Midbrain (tissue), 1 donor: ENCODE results near the gene PAPOLB.

Experiments used
- DNase-seq: peaks from one replicate; lab custom pipeline; 2025; lab: John Stamatoyannopoulos, UW

The PAPOLB gene

GRCh38 chr7:4842319-4843064, 19.3 kb downstream of the PAPOLB start:
- no peak for DNase-seq

- DNase-seq: no peak
These were observed 20.0 kb downstream of the PAPOLB start for GRCh38 chr7:4841836-4842235.

- DNase-seq: no peak
These were observed 20.6 kb downstream of the PAPOLB start for GRCh38 chr7:4841007-4841784.

- DNase-seq: no peak
These were observed 21.7 kb downstream of the PAPOLB start for GRCh38 chr7:4840079-4840501.

- DNase-seq: no peak
These were observed 23.1 kb downstream of the PAPOLB start for GRCh38 chr7:4838626-4839334.

GRCh38 chr7:4837803-4838625, 23.8 kb downstream of the PAPOLB start:
- no peak for DNase-seq

- DNase-seq: no peak
These were observed 24.6 kb downstream of the PAPOLB start for GRCh38 chr7:4837041-4837802.

GRCh38 chr7:4836206-4836661, 25.6 kb downstream of the PAPOLB start:
- no peak for DNase-seq

GRCh38 chr7:4835398-4836205, 26.2 kb downstream of the PAPOLB start:
- no peak for DNase-seq

GRCh38 chr7:4834601-4835397, 27.0 kb downstream of the PAPOLB start:
- no peak for DNase-seq

- no peak for DNase-seq
These were observed 27.9 kb downstream of the PAPOLB start for GRCh38 chr7:4833691-4834600.

- no peak for DNase-seq
These were observed 28.7 kb downstream of the PAPOLB start for GRCh38 chr7:4833176-4833575.

- no peak for DNase-seq
These were observed 29.1 kb downstream of the PAPOLB start for GRCh38 chr7:4832711-4833110.

GRCh38 chr7:4831723-4832495, 29.9 kb downstream of the PAPOLB start:
- no peak for DNase-seq

GRCh38 chr7:4830176-4830575, 31.7 kb downstream of the PAPOLB start:
- peak; percentile 60 for DNase-seq

- DNase-seq: no peak
These were observed 33.0 kb downstream of the PAPOLB start for GRCh38 chr7:4828720-4829383.

- no peak for DNase-seq
These were observed 36.7 kb downstream of the PAPOLB start for GRCh38 chr7:4825081-4825480.
